HG02759 (cell line): Measurements from ENCODE around the gene UBR4.

Source experiments
- ATAC-seq: cut with Tn5 transposase; IDR thresholded peaks from one replicate; pipeline ENCODE4 v1.9.1; 2021; ENCODE audit warnings: mild to moderate bottlenecking, moderate library complexity; ENCODE audit not compliant: unreplicated experiment

UBR4 gene

DNA sequence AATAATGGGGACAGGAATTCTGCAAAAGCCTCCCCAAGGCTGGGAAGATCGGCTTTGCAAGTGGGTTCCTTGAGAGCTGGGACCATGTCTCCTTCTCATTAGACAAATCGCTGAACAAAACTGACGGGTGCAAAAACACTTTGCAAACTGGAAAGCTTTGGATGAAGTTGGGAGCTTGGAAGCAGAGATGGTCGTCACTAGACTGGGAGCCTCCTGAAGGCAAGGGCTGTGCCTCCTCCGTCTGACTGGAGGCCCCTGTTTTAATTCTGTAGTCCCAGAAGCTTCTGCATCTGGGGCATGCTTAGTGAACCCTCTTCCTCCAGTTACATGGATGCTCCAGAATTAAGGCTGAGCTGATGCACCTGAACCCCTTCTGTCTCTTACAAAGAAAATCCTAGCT lies 171.3 kb downstream of the UBR4 start:
- no peak for ATAC-seq

DNA sequence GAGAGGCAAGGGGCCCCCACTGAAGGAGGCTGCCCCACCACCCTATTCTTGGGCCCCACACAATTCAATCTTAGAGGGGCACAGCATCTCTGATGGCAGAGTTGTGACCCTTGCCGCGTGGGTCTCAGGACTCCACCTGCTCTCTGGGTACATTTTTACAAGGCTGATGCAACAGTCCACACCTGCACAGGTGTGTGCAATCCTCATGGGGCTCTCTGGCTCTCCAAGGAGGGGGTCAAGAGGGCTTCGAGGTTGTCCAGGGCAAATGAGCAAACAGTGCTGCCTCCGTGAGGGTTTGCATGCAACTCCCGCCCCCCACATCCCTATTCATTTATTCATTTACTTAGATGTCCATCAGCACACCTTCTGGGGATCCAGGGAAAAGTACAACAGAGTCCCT lies 172.0 kb downstream of the UBR4 start:
- ATAC-seq, result no peak

DNA sequence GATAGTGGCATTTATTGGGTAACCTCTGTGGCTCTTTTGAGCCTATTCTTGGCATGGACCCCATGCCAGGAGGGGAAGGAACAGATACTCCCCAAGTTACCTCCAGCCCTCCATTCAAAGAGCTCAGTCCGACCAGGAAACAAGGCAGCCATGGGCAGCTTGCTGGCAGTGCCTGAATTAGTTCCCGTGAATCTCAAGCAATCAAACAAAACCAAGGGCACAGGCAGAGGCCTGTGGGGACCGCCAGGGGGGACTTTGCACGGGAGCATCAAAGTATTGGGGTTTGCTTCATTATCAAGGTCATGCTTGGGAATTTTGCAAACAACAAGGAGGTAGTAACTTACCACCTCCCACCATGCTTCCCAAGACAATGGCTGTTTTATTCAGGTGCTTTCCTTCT lies 172.4 kb downstream of the UBR4 start:
- ATAC-seq, result no peak

DNA sequence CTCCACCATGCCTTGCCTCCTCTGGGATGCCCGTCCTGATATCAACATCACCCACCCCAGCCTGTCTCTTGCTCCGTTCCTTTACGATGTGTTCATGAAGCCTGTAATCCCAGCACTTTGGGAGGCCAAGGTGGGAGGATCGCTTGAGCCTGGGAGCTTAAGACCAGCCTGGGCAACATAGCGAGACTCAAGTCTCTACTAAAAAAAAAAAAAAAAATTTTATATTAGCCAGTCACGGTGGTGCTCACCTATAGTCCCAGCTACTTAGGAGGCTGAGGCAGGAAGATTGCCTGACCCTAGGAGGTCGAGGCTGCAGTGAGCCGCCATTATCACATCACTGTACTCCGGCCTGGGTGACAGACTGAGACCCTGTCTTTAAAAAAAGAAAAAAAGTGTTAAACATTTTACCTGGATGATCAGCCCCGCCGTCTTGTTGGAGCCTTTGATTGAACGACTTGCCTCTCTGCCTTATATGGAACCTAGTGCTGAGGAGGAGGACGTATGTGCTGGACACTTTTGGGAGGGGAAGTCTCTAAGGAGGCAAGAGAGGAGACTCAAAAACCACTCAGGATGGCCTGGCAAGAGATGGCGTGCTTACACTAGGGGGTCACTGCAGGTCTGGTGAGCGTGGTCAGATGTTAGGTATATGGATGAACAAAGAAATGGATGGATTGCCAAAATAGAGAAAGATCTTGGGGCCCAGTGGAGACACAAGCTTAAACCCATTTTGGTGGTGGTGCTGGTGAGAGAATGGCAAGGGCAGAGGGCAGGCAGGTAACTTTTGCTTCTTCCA lies 173.1 kb downstream of the UBR4 start:
- no peak for ATAC-seq

DNA sequence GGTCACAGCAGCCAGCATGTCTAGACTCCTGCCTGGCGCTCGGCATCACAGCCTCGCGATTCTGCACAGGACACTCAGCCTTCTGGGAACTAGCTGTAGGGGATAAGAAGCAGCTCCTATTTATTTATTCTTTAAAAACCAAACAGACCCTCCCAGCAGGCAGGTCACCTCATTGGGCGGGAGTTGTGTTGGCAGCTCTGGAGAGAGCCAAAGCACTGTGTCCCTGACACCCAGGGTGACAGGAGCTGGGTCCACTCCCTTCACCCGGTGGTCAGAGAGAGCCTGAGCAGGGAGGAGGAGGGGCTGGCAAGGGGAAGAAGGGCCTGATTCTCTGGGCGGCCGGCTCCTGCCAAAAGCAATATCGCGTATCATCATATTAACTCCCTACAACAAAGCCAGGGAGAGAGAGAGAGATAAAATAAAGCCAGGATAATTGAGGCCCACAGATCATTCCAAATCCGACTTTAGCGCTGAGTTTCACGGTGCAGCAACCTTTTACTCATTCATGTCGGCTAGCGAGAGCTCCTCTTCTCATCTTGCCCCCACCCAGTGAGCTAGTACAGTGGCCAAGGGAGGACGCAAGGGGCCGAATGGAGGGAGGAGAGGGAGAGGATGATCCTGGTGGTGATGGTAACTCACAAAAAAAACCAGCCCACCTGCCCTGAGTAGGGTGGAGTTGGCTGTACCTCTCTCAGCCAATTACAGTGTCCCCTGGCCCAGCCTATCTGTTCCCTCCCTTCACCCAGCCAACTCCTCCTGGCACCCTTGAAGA lies 173.8 kb downstream of the UBR4 start:
- ATAC-seq, result no peak

DNA sequence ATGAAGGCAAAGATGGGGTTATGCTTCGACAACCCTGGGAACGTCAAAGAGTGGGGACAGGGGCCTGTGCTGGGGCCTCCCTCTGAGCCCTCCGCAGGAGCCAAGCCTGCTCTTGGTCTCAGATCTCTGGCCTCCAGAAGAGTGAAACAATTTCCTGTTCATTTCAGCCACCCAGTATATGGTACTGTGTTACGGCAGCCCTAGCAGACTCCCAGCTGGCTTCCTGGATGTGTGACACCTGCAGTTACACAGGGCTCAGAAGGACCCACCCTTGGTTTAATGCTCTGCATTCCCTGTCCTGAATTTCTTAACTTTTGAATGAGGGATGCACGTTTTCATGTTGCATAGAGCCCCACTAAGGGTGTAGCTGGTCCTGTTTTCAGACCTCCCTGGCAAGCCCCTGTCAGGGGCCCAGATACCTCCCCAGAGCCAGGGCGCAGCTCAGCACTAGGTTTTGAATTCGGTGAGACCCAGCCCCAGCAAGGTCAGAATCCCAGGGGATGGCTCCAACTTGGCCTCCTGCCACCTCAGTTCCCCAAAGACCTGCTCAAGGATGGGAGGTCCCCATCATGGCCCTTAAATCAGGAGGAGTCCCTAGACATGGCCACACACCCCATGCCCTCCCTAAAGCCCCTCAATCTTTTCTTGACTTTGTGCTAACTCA lies 174.6 kb downstream of the UBR4 start:
- no peak for ATAC-seq

DNA sequence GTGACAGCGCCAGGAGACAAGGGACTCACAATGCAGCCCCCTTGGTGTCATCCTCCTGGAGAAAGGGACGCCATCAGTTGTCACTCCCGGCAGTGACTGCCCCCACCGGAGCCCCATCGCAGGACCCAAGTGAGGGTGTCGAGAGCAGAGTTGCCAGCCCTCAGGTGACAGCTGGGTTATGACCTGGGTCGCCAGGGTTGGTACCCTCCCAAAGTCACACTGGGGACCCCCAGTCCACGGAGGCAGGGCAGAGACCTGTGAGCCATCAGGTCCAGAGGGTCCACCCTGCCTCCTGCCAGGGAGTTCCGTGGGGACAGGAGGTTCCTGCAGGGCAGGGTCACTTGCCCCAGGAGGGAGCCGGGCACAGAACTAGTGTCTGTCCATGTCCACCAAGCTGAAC lies 175.3 kb downstream of the UBR4 start:
- ATAC-seq, result no peak

DNA sequence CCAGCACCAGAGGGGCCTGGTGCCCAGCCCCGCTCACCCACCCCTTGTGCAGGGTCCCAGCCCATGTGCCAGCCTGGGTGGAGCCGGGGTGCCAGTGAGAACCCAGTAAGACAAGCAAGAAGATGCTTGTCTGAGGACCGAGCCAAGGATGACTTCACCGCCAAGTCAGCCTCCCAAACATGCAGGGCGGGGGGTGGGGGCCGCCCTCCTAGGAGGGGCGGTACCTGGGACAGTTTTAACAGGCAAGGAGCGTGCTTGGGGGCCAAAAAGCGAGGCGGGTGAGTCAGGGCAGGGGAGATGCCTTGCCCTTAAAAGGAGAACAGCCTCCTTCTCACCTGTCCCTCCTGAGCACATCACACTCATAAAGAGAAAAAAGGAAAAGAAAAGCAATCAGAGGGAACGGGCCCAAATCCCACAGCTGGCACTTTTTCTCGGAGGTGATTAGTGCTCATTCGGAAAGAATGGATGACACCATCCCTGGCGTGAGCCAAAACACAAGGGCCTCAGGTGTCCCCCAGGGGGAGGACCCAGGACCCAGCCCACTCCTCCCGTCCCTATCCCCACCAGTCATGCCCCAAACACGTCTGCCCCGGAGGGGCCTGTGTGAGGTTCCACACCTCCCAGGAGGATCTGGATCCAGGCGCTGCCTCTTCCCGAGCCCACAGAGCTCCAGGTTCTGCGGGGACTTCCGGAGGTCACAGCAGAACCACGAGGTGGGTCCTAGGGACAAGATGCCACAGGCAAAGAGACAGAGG lies 176.0 kb downstream of the UBR4 start:
- no peak for ATAC-seq

DNA sequence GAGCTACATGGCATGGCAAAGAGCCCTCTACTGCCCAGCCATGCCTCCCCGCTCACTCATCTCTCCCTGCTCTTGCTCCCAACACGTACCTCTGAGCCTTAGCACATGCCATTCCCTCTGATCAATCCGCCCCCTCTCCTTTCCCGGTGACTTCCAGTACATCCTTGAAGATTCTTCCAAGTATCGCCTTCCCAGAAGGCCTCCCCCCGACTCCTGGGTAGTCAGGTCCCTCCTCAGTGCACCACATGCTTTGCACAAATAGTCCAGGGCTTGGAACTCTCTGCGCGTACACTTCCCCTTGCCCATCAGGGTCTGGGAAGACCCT lies 176.6 kb downstream of the UBR4 start:
- no peak for ATAC-seq

DNA sequence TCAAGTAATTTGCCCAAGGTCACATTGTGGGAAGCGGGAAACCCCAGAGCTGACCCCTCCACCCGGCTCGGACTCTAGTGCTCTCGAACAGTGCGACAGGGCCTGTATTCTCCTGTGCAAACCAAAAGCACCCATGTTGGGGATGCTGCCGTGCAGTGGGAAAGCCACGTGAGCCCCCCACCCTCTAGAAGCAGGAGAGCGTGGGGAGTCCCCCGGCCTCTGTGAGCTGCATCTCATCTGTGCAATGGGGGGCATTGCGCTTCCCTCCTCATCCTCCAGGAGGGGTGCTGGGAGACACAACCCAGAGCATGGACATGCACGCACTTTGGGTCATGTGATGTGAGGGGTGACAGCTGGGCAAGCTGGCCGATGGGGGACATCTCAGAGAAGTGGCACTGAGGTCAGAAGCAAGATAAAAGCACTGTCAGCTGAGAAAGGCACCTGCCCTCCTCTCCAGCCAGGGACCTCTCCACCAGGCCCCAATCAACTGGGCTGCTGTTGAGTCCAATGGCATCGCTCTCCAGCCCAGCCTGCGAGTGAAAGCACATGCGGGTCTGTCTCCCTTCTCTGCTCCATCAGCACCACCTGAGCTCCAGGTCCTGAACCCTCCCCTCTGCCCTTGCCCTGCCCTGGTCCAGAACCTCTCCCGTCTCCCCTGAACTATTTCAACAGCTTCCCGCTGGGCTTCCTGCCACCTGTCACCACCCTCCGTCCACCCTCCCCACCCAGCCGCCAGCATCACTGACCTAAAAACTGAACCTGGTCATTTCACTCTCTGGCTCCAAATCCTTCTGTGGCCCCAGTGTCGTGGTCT lies 177.2 kb downstream of the UBR4 start:
- no peak for ATAC-seq

DNA sequence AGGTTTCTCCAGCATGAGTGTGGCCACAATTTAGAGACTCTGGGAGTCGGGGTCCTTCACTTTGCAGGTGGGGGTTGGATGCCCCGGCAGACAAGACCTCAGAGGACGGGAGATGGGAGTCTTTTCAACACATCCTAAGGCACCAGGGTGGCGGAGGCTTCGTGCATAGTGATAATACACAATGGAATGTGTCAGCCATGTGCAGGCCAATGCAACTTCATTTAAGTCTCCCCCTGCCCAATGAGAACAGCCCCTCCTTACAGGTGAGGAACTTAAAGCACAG lies 177.7 kb downstream of the UBR4 start:
- no peak for ATAC-seq

DNA sequence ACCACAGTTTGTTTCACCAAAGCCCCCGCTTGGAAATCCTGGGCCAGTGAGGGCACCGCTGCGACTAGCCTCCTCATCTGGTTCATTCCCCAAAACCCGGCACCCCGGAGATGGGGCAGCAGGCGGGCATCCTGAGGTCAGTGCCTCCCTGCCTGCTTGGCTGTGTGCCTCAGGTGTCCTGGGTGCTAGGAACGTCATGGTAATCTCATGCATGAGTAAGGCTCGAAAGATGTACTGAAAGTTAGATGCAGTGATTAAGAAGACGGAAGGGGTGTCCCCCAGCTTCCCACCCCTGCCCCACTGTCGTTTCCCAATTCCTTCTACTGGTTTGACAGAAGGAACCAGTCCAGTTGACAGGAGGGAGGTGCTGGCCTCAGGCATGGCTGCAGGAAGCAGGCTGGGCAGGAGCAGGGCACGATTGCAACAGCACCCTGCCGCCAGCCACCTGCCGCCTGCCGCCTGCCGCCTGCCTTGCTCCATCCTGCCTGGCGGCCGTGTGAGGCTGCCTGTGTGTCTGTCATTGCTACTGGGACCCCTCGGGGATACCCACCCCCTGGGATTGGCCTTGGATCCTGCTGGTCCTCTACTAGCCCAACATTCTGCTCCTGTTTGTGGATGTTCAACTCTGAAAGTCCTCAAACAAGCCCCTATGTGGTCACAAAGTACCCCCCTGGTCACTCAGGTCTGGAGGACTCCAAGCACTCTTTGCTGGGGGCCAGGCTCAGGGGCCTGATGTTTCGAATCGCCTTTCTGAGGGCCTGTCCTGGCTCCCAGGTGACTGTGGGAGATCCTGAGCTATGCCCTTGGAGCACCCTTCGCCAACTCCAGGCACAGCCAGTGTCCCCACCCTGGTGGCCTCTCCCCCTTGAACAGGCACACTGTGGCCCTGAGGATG lies 180.6 kb downstream of the UBR4 start:
- no peak for ATAC-seq

DNA sequence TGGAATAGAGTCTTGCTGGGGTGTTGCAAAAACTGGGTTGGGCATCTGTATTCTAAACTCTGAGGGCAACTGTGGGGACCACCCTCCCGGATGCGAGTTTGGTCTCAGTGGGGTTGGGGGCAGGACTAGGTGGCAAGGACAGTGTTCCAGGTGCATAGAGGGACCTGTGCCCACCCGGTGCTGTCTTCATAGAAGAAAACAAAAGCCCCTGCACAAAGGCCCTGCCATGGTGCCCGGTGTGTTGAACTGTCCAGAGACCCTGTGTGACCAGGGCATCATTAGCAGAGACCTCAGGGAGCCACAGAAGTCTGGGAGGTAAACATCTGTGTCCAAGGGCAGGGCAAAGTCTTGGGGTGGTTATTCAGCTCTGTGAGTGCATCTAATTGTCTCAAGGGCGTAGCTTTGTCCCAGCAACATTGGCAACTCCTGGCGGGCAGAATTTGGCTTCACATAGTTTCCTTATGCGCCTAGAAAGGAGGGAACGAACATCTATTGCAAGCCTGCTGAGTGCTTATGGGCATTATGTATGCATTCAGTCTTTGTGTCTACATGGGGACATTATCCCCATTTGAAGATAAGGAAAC lies 181.4 kb downstream of the UBR4 start:
- no peak for ATAC-seq

DNA sequence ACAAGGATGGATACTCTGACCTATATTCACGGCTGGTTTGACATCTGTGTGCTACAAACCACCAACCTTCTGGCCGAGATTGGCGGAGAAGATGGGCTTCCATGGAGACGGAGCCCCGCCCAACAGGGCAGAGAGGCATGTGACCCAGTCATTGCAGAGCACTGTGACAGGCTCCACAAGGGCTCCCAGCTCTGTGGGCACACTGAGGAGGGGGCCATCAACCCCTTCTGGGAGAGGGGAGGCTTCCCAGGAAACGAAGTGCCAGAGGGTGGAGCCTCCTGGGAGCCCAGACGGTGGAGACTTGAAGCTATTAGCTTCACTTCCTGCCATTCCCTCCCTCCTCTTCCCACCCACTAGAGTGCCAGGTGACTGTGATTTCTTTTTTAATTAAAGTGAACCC lies 182.0 kb downstream of the UBR4 start:
- ATAC-seq, result no peak
